GM21825 (cell line): ENCODE results near the gene ACOXL.

Source experiments
- ATAC-seq: cut with Tn5 transposase; IDR thresholded peaks from one replicate; pipeline ENCODE4 v1.9.1; 2021; ENCODE audit warnings: mild to moderate bottlenecking, moderate library complexity; ENCODE audit not compliant: unreplicated experiment

Gene ACOXL

DNA sequence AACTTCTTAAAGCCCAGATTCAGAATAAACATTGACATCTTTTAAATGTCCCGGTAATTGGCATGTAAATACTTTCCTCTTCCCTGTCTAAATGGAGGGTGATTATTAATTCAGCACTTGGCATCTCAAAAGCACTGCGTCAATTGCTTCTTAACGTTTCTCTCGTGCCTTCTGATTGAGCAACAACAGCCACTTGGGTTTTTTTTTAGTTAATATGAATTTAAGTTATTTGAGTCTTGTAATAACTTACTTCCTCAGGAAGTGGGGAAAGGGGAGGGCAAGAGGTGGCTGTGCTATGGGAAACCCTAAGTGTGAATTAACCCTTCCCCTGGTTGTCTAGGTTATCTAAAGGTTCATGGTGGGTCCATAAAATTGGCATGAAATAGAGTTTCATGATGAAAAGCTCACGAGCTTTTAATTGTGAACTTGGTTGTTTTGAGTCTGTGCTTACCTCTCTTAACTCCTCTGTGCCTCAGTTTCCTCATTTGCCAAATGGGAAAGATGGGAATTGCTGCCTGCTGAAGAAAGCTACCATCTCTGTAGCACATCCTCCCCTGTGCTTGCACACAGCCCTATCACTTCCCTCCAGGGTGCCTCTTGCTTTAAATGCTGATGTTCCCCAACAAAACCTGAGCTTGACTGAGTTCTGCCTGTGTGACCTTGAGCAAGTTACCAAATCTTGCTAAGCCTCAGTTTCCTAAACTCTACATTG, 262.0 kb downstream of the ACOXL start:
- no peak for ATAC-seq

DNA sequence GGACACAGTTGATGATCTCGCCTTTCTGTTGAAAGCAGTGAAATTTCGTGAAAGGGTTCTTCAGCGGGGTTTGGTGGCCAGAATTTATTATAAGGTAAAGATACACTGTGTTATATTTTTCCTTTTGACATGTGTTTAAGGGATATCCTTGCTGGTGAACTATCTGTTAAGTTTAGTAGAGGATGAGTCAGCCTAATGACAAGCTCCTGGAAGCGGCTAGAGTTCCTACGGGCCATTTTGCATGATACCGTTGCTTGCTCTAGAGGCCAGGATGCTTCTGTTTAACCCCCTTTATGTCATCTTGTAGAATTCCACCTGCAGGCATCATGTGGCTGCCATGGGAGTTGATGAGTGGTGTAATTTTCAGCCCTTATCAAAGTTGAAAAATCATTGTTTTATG, 263.5 kb downstream of the ACOXL start:
- ATAC-seq, result no peak

DNA sequence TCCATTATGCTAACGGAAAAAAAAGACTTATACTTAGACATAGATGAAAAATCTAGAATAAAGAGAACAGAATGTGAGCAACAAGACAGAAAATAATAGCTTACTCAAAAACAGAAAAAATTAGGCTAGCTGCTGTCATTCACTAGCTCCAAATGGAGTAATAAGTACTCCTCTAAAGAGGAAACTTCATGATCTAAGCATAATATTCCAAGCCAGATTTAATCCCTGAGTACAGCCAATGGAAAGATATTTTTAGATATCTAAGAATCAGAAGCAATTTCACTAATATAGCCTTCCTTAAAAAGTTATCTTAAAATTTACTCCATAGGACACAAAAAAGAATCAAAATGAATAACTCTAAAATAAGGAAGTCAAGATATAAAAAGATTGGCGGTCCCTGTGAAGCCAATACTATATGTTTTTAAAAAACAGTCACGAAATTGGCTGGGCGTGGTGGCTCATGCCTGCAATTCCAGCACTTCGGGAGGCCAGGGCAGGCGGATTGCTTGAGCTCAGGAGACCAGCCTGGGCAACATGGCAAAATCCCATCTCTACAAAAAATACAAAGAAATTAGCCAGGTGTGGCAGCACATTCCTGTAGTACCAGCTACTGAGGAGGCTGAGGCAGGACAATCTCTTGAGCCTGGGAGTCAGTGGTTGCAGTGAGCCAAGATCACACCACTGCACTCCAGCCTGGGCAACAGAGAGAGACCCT, 265.1 kb downstream of the ACOXL start:
- ATAC-seq, result no peak

DNA sequence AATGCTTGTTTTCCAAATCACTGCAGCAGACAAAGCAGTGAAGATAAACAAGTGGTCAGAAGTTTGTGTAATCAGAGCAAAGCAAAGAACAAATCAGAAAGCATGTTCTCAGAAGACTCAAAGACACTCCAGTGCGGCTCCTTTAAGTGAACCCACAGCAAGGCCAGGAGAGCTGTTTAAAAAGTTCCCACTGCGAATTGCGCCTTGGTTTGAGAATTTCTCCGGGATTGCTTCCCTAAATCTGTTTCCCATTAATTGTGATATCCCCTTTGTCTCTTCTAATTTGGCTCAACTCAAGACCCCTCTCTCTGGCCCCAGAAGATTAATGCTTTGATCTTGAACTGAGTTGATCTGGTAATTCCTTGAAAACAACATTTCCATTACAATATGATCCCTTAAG, 265.9 kb downstream of the ACOXL start:
- no peak for ATAC-seq

DNA sequence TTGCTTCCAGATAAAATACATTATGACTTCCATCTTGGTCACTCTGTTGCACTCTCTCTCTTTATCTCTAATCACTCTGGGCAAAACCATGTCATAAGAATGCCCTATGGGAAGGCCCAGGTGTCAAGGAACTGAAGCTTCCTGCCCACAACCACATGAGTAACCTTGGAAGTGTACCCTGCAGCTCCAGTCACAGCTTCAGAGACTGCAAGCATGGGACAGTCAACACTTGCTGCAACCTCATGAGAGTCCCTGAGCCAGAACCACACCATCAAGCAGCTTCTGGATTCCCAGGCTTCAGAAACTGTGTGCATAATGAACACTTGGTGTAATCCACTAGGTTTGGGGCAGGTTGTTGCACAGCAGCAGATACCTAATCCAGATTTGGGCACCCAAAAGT, 267.3 kb downstream of the ACOXL start:
- no peak for ATAC-seq

DNA sequence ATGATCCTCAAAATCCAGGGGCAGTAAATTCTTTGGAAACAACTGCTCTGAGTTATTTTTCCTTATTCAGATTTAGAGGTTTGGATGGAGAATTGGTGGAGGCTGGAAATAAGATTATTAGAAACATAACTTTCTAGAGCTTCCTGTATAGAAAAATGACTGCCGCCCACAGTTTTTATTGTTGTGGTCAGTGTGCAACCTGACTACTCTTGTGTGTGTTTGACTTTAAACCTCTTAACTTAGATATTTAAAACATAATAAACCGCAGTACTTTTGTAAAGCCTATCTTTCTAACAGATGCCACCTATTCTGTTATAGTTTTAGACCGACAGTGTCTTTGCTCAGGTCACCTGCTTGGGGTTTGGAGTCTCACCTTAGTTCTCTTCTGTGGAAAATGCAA, 272.9 kb downstream of the ACOXL start:
- no peak for ATAC-seq

DNA sequence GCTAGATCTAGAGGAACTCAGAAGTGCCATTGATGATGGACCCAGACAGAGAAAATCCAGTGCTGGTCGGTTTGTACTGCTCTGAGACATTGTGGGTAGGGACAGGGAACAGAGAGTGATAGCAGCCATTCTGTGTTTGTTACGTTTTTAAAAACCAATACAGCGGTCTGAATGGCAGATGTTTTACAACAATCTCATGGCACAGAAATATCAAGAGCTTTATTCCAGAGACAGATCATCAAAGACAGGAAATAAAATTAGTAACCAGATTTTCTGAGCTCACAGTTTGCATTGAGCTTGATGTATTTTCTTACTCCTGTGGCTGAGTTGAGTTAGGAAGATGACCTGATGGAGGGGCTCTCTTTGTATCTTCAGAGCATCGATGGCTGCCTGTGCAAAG, 273.4 kb downstream of the ACOXL start:
- ATAC-seq, result no peak

DNA sequence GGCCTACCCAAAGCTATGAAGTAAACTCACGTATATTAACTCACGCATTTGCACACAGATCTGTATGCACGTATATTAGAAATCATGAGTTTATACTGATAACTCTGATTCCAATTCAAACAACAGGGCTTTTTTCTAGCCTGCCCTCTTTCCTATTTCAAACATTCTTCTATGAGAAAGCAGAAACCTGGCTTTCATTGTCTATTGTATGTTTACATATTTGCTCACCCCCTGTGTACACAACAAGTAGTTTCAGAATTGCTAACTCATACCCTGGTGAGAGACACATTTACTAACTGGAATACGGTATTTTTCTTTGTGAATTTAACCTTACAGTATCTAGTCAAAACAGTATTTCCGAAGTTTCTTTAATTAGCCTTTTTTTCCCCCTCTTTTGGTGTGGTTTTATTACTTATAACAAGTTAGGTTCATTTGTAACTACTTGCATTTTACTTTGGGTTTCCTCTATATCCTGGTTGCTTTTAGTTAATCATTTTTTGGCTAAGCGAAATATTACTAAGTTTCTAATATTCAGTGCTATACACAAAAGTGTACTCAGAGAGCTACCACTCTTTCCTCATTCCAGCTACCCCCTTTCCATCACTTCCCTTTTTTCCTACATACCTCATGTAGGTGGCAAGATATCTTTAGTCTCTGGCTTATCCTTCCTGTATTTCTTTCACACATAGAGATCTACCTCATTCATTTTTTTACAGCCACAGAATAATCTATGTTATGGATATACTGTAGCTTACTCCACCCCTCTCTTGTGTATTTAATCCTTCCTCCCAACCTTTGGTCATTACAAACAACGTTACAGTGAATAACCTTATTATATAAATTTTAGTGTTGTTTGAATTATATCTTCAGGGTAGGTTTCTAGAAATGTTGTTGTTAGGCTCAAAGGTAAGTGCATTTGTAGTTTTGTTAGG, 275.6 kb downstream of the ACOXL start:
- ATAC-seq, result no peak

DNA sequence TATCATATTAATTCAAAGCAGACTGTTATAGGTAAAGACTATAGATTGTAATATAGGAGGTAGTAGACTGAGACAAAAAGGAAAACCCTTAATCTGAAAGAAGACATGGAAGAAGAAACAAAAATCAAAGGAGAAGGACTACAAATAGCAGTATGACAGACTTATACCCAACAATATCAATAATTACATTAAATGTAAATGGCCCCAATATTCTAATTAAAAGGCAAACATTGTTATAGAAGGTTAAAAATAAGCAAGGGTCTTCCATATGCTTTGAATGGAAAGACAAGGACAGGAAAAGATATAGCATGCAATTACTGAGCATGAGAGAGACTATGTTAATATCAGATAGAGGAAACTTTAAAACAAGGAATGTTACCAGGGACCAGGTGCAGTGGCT, 278.8 kb downstream of the ACOXL start:
- ATAC-seq, result no peak

DNA sequence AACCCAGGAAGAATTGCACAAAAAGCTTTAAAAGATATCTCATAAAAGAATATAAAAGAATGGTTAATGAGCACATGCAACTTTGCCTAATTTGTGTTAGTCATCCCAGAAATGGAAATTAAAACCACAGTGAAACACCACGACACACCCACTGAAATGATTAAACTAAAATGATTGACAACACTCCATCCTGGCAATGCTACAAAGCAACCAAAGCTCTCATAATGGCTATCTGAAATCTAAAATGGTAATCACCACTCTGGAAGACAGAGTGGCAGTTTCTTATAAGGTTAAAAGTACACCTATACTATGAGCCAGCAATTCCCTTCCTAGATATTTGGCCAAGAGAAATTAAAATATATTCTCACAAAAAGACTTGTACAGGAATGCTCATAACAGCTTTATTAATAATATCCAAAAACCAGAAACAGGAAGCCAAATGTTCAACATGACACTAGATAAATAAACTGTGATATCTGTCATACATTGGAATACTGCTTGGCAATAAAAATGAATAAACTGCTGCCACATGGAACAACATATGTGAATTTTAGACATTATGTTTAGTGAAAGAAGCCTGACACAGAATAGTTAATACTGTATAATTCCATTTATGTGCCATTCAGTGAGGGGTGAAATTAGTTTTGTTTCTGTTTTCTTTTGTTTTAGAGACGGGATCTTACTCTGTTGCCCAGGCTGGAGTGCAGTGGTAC, 283.1 kb downstream of the ACOXL start:
- no peak for ATAC-seq

DNA sequence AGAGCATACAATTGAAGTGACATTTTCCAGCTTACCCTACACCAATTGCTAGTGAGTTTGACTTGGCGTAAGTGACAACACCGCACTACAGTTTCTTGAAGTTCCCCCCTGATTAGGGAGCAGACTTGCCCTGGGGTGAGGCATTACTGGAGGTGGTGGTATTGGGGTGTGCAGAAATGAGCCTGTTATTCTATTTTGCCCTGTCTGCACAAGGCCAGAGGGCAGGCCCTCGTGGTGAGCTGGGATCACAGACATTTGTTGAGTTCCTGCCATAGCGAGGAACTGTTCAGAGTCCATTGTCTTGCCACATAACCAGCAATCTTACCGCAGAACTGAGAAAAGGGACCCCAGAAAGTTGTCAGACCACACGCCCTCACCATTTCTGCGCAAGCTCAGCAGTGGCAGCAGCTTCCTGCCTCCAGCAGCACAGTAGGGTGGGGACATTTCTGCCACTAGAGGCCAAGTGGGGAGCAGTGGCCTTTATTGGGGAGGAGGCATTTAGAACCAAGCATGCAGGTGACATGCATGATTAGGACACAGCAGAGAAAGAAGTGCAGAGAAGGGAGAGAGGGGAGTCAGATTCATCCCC, 284.8 kb downstream of the ACOXL start:
- no peak for ATAC-seq

DNA sequence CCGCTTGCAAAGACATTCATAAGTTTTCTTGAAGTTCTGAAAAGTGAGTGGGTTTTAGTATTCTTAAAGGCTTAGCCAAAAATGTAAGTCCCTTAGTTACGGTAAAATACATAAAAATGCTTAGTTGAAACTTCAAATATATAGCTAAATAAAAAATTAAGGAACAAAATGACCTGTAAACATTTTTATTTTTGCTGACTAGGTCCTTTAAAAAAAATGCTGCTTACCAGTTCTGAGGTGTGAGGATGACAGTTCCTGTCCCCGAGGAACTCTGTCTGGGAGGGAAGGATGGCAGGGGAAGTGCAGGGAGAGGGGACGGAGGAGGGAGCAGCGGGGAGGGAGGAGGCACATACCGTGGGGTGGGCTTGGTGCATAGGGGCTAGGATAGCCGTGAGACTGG, 285.5 kb downstream of the ACOXL start:
- no peak for ATAC-seq

DNA sequence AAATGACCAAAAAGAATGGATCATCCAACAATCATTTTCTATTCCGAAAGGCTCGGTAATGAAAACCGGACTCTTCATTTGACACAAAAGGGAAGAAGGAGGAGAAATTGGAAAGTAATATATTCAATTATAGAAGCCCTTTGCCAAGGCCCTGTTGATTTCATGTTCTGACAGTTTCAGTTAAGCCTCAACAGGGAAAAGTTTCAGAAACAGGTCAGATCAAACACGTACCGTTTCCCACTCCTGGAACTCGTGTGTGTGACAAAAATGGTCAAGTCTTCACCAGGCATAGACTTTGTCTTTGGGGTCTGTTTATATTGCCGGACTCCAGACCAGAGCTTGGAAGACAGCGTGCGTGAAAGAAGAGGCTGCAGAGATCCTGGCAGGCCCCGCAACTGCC, 287.0 kb downstream of the ACOXL start:
- no peak for ATAC-seq

DNA sequence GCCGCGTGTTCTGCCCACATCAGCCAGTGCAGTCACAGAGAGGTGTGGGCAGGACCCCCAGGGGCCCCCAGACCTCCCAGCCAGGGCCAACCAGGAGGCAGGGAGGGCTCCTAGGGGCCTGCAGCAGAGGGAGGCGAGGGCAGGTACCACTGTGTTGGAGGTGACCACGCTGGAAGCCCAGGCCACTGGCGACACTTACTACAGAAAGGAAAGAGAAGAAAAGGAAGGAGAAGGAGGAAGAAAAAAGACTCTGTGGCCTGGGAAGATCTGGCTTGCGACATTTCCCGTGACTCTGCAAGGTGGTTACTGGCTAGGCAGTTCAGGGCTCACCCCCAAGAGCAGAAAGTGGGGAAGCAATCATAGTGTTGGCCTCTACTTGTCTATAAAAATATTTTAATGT, 290.3 kb downstream of the ACOXL start:
- no peak for ATAC-seq

DNA sequence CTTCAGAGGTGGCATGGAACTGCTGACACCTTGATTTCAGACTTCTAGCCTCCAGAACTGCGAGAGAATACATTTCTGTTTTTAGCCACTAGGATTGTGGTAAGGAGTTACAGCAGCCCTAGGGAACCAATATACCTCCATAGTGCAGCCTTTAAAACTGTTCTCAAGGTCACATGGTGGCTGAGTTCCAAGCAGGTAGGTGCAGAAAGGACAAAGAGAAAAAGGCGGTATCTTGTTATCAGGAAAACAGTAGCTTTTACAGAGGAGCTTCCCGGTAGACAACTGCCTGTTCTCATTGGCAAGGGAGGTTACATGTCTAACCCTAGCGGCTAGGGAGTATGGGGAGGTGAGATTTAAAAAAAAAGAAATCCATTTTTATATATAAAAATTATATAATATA, 292.1 kb downstream of the ACOXL start:
- ATAC-seq, result no peak

DNA sequence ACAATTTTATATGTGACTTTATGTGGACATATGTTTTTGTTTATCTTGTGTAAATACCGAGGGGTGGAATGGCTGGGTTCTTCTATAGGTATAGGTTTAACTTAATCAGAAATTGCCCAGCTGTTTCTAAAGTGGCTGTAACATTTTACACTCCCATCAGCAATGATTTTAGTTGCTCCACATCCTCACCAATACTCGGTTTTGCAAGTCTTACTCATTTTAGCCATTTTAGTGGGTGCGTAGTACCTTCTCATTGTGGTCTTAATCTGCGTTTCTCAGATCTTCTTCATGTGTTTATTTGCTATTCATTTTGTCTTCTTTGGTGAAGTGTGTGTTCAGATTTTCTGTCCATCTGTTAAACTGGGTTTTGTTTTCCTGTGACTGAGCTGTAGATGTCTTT, 292.9 kb downstream of the ACOXL start:
- ATAC-seq, result no peak

DNA sequence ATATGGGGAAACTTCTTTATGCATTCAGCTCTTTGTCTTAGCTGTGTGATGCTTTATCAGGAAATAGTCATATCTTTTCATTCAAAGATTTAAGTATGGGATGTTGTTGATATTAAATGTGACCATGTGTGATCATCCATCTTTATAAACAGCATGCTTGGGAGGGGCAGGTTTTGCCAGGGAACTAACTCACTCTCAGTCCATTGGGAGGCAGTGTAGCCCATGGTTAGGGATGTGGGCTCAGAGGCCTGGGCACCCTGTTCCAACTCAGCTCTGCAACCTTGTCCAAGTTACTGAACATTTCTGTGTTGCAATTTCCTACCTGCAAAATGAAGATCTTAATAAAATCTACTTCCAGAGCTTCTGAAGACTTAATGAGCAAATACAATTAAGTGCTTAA, 296.3 kb downstream of the ACOXL start:
- ATAC-seq, result no peak

DNA sequence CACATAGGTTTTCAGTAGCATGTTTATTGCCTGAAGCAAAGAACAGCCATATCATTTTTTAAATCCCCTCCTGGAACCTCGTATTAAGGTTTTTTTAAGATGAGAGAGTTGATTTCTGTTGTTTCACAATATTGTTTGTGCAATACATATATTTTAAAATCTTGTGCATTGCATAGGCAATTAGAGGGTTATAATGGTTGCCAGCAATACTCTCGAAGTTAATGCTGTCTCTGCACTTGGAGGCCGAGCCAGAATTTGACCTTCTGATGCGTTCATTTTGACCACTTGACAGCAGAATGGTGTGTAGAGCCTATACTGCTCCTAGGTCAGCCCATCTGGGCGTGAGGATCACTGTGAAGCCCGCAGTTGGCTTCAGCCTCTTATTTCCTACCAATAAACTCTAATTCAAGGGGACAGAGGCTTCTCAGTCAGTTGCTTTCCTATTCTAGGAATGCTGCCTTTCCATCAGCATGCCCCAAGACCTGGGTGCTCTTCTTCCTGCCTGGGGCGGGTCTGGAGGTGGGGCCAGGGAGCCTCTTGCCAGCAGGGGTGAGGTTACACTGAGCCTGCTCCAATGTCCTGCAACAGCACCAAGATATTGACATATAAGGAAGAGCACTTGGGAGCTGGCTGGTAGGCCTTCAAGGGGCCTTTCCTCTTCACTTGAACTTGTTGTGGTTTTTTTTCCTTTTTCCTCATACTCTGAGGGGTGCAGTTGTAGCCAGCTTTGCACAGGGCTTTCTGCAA, 297.0 kb downstream of the ACOXL start:
- no peak for ATAC-seq

DNA sequence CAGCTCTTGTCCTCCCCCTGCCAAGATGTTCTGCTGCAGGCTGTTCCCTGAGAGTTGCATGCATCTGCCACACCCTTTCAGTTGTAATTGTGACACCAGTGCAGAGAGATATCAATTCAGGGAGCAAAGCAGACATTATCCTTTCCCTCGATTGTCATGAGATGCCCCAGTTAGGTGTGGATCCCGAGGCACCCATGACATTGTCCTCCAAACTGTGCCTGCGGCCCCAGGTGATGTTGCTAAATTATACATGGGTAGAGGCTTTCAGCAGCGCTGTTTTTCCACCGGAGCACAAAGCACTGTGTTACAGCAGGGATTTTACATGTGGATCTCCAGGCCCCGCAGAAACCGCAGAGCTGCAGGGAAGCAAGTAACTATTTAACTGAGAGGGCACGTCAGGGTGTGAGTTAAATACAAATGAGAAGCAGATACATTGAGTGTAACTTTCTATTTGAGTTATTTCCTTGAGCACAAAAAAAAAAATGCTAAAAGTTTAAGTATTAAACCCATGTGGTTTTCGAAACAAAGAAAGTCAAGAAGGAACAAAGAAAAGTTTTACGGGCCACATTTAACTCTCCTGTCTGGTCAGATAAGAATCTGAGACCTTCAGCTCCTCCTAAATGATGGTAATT, 298.0 kb downstream of the ACOXL start:
- ATAC-seq, result peak; percentile 67

DNA sequence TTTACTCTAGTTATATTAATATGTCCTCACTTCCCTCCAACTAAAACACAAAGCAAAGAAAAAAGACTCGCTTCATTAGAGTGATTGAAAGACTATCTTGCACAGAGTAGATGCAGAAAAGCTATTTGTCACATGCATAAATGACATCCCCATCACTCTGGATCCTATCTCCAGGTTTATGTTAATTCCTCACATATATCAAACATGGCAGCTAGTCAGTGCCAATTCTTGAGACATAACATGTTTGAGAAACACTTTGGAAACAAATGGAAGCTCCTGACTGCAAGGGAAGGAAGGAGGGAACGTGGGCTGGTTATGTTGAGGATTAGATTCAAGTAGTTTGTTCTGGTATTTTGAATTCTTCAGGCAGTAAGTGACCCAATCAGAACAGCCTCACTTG, 298.6 kb downstream of the ACOXL start:
- ATAC-seq, result no peak
